H1 (cell line): Measurements from ENCODE around the gene EXOC1. TPM values are rescaled to one million over a fixed set of nuclear protein-coding genes. Genes with fewer than 3 reads are reported as not detected.

Experiments used
- EGR1 ChIP-seq: IDR thresholded peaks from 2 replicates; pipeline ENCODE4 v1.6.1; 2011; ENCODE audit warnings: low read depth, low read length, borderline replicate concordance
- EZH2 ChIP-seq: fragments of 200-600 bp; sonication (generic); IDR thresholded peaks from 2 replicates; pipeline ENCODE4 v1.7.1; 2012; ENCODE audit warnings: low read depth, mild to moderate bottlenecking, moderate library complexity, low read length, inconsistent platforms; ENCODE audit not compliant: severe bottlenecking
- FOSL1 ChIP-seq: IDR thresholded peaks from 2 replicates; pipeline ENCODE4 v1.6.1; 2011; ENCODE audit warnings: mild to moderate bottlenecking, low read depth, low read length, moderate library complexity; ENCODE audit not compliant: insufficient read depth
- GABPA ChIP-seq: IDR thresholded peaks from 2 replicates; pipeline ENCODE4 v1.6.1; 2011; ENCODE audit warnings: mild to moderate bottlenecking, low read length, moderate library complexity, borderline replicate concordance; ENCODE audit not compliant: insufficient read depth
- KDM1A ChIP-seq: fragments of 200-600, 300-600 bp; sonication (generic); IDR thresholded peaks from 2 replicates; pipeline ENCODE4 v1.7.1; 2016; ENCODE audit warnings: mild to moderate bottlenecking, low read length, borderline replicate concordance
- POLR2AphosphoS5 ChIP-seq: IDR thresholded peaks from 2 replicates; pipeline ENCODE4 v1.6.1; 2011; ENCODE audit warnings: low read depth, low read length
- polyA plus RNA-seq, 7 experiments: library from polyadenylated mRNA; depleted of rRNA in 3 of 7; stranded (reverse) in 5 of 7; unstranded in 2 of 7; fragments of >200 nt in 5 of 7; fragments of 200-250 nt in 2 of 7; gene quantifications; 1 replicate in 5 of 7; 2 replicates in 1 of 7; 4 replicates in 1 of 7; pipeline versions ENCODE4 v1.2.1 to v1.2.3, GENCODE V29; 2011 to 2013; ENCODE audit warnings: missing spikeins in 2 of 7, mixed read lengths in 2 of 7
- total RNA-seq: library from RNA; stranded (reverse); fragmentation: NEBNext Ultra II Directional; extraction: Animal tissue kit (Norgen Biotek cat#: 25700); gene quantifications from 2 replicates; pipeline ENCODE4 v1.2.1, GENCODE V29; 2021

The EXOC1 gene
- total and polyA plus RNA-seq, 2 of the 8 experiments (the other 6 are each of a cell fraction or from before 2014, with no cell fraction given) = 5.9 to 19.6 TPM

DNA sequence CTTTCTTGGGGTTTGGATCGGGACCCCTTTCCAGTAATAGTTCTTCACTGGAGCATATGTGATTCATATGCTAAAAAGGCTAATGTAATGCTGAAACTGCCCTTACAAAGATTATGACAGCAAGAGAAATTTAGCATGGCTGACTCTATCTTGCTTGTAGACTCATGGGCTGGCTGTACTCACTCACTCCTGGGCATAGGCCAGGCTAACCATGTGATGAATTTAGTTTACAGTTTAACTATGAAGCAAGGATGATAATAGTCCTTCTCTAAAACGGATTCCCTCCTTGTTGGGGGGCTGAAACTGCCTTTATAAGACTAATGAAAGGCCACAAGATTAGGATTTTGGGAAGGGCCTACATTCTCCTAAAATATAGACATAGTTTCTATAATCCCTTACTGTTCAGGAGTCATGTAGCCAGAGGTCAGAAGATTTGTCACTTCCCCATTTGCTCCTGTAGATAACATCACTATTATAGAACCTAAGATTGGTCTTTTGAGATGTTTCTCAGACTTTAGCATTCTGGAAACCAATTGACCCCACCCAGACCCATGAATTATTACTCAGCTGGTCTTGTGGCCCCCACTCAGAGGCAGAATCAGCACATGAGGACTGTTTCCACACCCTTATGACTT is 74.5 kb downstream of the EXOC1 start (continued):
- TF ChIP-seq EZH2 (no peak), EGR1 (no peak), POLR2AphosphoS5 (no peak), KDM1A (no peak), GABPA (no peak), FOSL1 (no peak)
